Parathyroid adenoma (tissue), 2 donors: ENCODE measurements around the gene WNT7B.

ENCODE experiments used
- H2AFZ ChIP-seq: fragments of 300-600 bp; sonication (generic); one replicate; pipeline ENCODE4 v1.7.0; 2017; ENCODE audit warnings: antibody characterized with exemption, mild to moderate bottlenecking
- H3K27ac ChIP-seq: fragments of 300-600 bp; sonication (generic); one replicate; pipeline ENCODE4 v1.7.0; 2017
- H3K27me3 ChIP-seq: fragments of 300-600 bp; sonication (generic); one replicate; pipeline ENCODE4 v1.7.0; 2017; ENCODE audit warnings: low read length; ENCODE audit not compliant: control insufficient read depth, insufficient read depth
- H3K36me3 ChIP-seq: fragments of 300-600 bp; sonication (generic); one replicate; pipeline ENCODE4 v1.7.0; 2017; ENCODE audit warnings: low read length; ENCODE audit not compliant: control insufficient read depth, insufficient read depth
- H3K4me1 ChIP-seq: fragments of 300-600 bp; sonication (generic); one replicate; pipeline ENCODE4 v1.7.0; 2017; ENCODE audit warnings: control low read depth
- H3K4me2 ChIP-seq: fragments of 300-600 bp; sonication (generic); one replicate; pipeline ENCODE4 v1.7.0; 2017; ENCODE audit warnings: low read length
- H3K4me3 ChIP-seq: fragments of 300-600 bp; sonication (generic); one replicate; pipeline ENCODE4 v1.7.0; 2017; ENCODE audit warnings: low read depth, low read length
- H3K79me2 ChIP-seq: fragments of 300-600 bp; sonication (generic); one replicate; pipeline ENCODE4 v1.7.0; 2017; ENCODE audit warnings: control low read depth
- H3K9ac ChIP-seq: fragments of 300-600 bp; sonication (generic); one replicate; pipeline ENCODE4 v1.7.0; 2017; ENCODE audit warnings: mild to moderate bottlenecking
- H3K9me3 ChIP-seq: fragments of 300-600 bp; sonication (generic); one replicate; pipeline ENCODE4 v1.7.0; 2017; ENCODE audit warnings: low read length; ENCODE audit not compliant: control insufficient read depth
- TF ChIP-seq, protein P1 (sequence below): fragments of 300-600 bp; sonication (generic); IDR thresholded peaks from one replicate; pipeline ENCODE4 v1.7.0; 2017; ENCODE audit warnings: antibody characterized with exemption, mild to moderate bottlenecking
- donor health status: primary hyperparathyroidism.

The WNT7B gene

DNA sequence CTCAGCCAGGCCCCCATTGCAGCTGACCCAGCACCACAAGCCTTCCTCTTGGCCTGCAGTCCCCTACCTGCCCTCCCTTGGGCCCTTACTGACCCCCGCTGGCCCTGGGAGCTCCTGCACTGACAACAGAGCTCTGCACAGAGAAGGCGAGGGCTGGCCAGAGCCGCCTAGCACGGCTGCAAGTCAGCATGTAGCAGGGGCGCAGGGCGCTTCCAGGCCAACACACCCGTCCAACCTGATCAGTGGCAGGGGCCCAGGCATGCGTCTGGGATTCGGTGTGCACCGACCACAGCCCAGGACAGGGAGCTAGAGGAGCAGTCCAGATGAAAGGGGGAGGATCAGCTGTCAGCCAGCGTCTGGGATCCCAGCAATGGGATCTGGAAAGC is 7.6 kb downstream of the WNT7B start:
- no peak overlapping the region for H3K9ac ChIP-seq
- H3K9me3 ChIP-seq: no peaks in the 10 kb centered on the region
- no peaks in the 10 kb centered on the region for H3K4me1 ChIP-seq
- H3K27ac ChIP-seq: no peak overlapping the region
- no peaks in the 10 kb centered on the region for H3K36me3 ChIP-seq
- H3K79me2 ChIP-seq: no peaks in the 10 kb centered on the region
- no peak overlapping the region for H3K4me2 ChIP-seq
- TF ChIP-seq, protein P1, sequence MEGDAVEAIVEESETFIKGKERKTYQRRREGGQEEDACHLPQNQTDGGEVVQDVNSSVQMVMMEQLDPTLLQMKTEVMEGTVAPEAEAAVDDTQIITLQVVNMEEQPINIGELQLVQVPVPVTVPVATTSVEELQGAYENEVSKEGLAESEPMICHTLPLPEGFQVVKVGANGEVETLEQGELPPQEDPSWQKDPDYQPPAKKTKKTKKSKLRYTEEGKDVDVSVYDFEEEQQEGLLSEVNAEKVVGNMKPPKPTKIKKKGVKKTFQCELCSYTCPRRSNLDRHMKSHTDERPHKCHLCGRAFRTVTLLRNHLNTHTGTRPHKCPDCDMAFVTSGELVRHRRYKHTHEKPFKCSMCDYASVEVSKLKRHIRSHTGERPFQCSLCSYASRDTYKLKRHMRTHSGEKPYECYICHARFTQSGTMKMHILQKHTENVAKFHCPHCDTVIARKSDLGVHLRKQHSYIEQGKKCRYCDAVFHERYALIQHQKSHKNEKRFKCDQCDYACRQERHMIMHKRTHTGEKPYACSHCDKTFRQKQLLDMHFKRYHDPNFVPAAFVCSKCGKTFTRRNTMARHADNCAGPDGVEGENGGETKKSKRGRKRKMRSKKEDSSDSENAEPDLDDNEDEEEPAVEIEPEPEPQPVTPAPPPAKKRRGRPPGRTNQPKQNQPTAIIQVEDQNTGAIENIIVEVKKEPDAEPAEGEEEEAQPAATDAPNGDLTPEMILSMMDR: no peak
- H2AFZ ChIP-seq: no peak overlapping the region
- no peaks in the 10 kb centered on the region for H3K27me3 ChIP-seq
- no peak overlapping the region for H3K4me3 ChIP-seq

DNA sequence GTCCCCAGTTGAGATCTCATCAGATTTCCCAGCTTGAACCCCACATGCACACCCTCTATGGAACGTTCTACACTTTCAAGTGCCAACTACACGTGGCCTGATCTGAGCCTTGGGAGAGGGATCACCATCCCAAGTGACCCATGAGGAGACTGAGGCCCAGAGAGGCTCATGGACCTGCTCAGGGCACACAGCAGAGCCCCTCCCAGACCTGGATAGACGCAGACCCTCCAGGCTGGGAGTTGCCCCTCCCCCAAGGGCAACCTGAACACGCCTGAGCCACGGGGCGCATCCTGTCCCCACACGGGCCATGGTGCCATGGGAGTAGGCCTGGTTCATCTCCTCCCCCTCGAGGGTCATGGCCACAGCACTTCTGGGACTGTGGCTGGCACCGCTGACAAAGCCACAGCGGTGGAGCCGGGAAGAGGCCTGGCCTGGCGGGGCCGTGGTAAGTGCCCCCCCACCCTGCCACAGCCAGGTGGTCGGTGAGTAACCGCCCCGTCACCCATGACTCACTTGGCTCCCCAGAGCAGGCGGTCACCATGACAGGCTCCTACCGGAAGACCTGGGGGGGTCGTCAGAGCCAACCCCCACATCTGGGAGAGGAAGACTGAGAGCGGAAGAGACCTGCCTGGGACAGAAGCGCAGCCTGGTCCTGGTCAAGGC is 8.1 kb downstream of the WNT7B start:
- no peaks in the 10 kb centered on the region for H3K9me3 ChIP-seq
- no peak overlapping the region for H3K27ac ChIP-seq
- H3K4me1 ChIP-seq: no peaks in the 10 kb centered on the region
- H3K79me2 ChIP-seq: no peaks in the 10 kb centered on the region
- no peak overlapping the region for H3K4me3 ChIP-seq
- H3K9ac ChIP-seq: no peak overlapping the region
- TF ChIP-seq, protein P1: no peak
- H3K4me2 ChIP-seq: no peak overlapping the region
- no peaks in the 10 kb centered on the region for H3K27me3 ChIP-seq
- no peak overlapping the region for H2AFZ ChIP-seq
- no peaks in the 10 kb centered on the region for H3K36me3 ChIP-seq

DNA sequence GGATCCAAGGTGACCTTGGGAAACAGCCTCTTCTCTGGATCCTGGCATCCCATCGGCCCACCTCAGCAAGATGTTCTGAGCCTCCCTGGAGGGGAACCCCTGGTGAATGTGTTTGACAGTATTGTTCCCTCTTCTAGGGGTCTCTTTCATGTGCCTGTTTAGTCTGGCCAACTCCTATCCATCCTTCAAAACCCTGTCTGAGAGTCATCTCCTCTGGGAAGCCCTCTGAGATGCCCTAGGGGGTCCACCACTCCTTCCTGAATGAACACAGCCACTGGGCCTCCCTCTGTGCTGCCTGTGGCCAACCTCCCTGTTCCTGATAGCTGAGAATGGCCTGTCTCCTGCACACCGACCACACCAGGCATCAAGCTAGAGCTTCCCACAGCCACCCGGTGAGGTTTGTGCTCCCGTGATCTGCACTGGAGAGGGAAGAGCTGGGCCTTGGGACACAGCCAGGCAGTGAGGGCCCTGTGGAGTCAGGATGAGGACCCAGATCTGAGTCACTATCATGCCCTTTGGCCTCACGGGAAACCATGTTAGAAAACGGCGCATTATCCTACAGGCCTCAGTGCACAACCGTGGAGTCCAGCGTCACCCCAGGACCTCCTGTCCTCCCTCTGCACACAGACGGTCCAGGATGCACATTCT is 8.8 kb downstream of the WNT7B start:
- Histone ChIP-seq H3K27ac (no peak overlapping the region), H3K9me3 (no peaks in the 10 kb centered on the region), H2AFZ (no peak overlapping the region), H3K4me1 (no peaks in the 10 kb centered on the region), H3K36me3 (no peaks in the 10 kb centered on the region), H3K4me3 (no peak overlapping the region), H3K79me2 (no peaks in the 10 kb centered on the region), H3K9ac (no peak overlapping the region), H3K4me2 (no peak overlapping the region), H3K27me3 (no peaks in the 10 kb centered on the region)
- TF ChIP-seq, protein P1: no peak

DNA sequence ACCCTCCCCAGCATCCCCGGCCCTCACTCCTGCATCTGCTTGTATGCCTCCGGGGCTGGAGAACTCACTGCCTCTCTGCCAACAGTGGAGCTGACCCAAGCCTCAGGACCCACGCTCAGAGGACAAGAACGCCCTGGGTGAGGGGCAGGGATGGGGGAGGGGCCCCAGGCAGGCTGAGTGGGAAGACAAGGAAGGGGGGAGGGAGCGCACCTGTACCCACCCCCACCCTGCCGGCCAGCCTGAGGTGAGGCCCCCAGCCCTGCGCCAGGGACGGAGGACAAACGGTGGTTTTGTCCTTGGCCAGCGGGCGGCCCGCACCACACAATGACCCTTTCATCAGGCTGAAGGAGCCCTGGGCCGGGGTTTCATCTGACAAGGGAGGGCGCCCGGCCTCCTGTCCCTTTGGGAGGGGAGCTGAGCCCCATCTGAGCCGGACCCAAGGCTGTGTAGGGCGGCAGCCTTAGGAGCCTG is 10.0 kb downstream of the WNT7B start:
- no peaks in the 10 kb centered on the region for H3K9me3 ChIP-seq
- no peaks in the 10 kb centered on the region for H3K27me3 ChIP-seq
- H3K4me1 ChIP-seq: no peaks in the 10 kb centered on the region
- no peaks in the 10 kb centered on the region for H3K36me3 ChIP-seq
- H3K27ac ChIP-seq: no peak overlapping the region
- no peak overlapping the region for H3K4me2 ChIP-seq
- H2AFZ ChIP-seq: no peak overlapping the region
- H3K79me2 ChIP-seq: no peaks in the 10 kb centered on the region
- H3K4me3 ChIP-seq: no peak overlapping the region
- H3K9ac ChIP-seq: no peak overlapping the region
- TF ChIP-seq, protein P1: no peak
